HG02798 (cell line): ENCODE data around the gene MAD1L1.

Experiments used
- ATAC-seq: cut with Tn5 transposase; IDR thresholded peaks from one replicate; pipeline ENCODE4 v1.9.1; 2021; ENCODE audit warnings: mild to moderate bottlenecking; ENCODE audit not compliant: unreplicated experiment, poor library complexity

The MAD1L1 gene

DNA sequence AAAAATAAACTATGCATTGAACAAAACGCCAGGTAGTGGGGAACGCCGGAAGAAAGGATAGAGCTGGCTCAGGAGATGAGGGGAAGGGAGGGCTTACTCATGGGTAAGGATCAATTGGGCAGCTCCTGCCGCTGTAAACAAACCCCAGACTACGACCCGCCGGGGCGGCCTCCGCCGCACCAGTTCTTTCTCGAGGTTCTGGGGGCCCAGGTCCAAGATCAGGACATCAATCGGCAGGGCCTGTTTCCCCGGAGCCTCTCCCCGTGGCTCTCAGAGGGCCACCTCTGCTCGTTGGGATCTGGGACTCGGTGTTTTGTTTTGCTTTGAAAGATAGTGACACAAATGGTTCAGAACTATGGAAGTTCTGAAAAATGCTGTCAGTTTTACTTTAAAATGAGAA, 422.2 kb downstream of the MAD1L1 start:
- no peak for ATAC-seq

- no peak for ATAC-seq
These were observed 423.0 kb downstream of the MAD1L1 start for GRCh38 chr7:1809601-1810258.

- ATAC-seq: no peak
These were observed 423.7 kb downstream of the MAD1L1 start for GRCh38 chr7:1809070-1809469.

DNA sequence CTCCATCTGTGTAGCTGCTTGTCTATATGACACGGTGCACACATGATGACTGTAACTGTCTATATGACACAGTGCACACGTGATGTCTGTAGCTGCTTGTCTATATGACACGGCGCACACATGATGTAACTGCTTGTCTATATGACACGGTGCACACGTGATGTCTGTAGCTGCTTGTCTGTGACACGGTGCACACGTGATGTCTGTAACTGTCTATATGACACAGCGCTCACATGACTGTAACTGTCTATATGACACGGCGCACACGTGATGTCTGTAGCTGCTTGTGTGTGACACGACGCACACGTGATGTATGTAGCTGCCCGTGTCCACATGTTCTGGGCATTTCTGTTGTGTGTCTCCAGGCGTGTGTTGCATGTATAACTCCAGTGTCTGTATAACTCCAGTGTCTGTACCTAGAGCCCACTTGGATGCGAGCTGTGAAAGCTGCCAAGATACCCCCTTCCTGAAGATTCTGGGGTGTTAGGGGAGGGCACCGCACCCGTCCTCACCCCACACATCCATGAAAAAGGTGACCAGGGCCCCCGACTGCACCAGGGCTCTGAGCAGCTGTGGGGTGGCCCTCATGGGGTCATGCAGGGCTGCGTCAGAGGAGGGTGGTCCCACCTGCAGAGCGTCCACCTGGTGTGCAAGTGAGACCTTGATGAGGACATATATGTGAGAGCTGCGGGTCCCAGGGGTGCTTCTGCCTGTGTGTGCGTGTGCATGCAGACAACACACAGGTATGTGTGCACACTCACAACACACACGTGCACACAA, 424.7 kb downstream of the MAD1L1 start:
- no peak for ATAC-seq

DNA sequence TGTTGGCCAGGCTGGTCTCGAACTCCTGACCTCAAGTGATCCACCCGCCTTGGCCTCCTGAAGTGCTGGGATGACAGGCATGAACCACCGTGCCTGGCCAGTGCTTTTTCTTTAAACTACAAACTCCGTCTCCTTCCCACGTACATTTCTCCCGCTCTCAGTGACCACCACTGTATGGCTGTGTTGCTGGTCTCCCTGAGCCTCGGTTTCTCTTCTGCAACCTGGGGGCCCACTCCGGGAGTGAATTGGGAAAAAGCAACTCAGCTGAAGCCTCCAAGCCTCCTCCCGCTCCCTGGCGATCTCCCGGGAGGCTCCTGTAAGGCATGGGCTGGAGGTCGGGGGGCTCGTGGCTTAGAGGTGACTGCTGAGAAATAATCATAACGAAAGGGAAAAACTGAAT, 426.4 kb downstream of the MAD1L1 start:
- ATAC-seq: no peak

GRCh38 chr7:1804310-1804709, 428.4 kb downstream of the MAD1L1 start:
- no peak for ATAC-seq

- ATAC-seq: no peak
These were observed 429.8 kb downstream of the MAD1L1 start for GRCh38 chr7:1802899-1803298.

DNA sequence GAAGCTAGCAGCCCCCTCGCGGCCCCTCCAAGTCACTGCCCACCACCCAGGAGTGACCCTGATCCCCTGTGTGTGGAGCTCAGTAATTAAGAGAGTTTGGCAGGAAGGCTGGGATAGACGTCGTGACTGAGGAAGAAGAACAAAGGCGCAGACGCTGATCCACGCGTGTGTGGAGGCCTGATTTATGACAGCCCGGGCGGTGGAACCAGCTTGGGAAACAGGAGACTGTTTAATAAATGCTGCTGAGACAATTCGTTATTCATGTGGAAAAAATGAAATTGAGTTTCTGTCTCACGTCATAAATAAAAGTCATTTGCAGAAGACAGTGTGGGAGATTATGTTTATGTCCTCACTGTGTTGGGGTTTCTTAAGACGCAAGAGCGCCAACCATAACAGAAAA, 431.8 kb downstream of the MAD1L1 start:
- ATAC-seq: no peak

DNA sequence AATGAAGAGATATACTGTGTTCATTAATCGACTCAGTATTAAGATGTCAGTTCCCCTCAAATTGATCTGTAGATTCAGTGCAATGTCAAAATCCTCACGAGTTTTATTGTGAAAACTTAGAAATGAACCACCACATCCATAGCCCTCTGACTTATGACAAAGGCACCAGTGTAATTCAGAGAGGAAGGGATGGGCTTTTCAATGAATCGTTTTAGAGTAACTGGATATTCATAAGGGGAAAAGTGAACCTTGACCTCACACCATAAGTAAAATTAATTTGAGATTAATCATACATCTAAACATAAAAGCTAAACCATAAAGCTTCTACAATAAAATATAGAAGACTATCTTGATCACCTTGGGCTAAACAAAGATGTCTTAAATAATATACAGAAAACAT, 434.6 kb downstream of the MAD1L1 start:
- no peak for ATAC-seq

- ATAC-seq: no peak
These were observed 437.7 kb downstream of the MAD1L1 start for GRCh38 chr7:1794888-1795542.

GRCh38 chr7:1787681-1788235, 445.0 kb downstream of the MAD1L1 start:
- no peak for ATAC-seq

DNA sequence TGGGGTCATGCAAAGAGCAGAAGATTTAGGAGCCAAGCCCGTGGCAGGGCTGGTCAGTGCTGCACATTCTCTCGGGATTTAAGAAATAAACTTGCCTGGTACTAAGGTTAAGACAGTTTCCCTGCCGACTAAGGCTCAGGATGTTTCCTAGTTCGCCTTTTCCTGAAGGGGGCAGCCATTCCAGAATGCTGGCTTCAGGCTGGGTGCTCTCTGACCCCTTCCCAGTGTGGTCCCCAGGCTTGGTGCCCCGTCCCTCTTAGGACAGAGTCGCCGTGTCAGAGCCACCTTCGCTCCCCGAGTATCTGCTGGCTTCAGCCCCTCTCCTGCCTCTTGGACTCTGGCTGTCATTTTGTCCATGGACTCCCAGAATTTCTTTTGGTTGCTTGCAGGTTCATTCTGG, 445.5 kb downstream of the MAD1L1 start:
- ATAC-seq: no peak

GRCh38 chr7:1785839-1786238, 446.9 kb downstream of the MAD1L1 start:
- no peak for ATAC-seq

DNA sequence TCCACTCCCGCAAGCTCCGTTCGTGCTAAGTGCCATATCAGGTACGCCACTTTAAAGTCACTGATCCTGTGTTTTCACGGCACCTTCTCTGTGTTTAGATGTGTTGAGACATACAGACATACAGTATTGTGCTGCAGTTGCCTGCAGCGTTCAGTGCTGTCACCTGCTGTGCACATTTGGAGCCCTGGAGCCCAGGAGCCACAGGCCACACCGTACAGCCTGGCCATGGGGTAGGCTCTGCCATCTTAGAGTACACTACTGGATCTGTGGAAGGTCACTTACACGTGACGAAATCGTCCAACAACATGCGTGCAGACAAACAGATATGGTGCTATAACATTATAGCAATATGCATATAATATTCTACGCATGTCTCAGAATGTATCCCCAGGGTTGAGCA, 451.4 kb downstream of the MAD1L1 start:
- no peak for ATAC-seq

- ATAC-seq: no peak
These were observed 453.3 kb downstream of the MAD1L1 start for GRCh38 chr7:1779445-1779844.

DNA sequence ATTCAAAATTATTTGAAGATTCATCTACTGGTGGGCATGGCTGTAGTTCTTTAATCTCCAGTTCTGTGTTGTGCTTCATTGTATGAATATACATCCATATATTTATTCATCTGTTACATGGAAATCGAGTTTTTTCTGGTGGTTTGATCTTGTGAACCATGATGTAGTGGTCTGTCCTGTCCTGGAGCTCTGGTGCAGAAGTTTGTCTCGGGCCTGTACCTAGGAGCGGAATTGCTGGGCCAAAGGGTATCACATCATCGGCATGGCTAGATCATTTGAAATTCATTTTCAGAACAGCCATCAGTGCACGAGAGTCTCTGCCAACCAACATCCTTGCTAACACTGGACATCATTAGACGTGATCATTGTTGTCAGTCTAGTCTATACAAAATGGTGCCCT, 455.6 kb downstream of the MAD1L1 start:
- no peak for ATAC-seq

DNA sequence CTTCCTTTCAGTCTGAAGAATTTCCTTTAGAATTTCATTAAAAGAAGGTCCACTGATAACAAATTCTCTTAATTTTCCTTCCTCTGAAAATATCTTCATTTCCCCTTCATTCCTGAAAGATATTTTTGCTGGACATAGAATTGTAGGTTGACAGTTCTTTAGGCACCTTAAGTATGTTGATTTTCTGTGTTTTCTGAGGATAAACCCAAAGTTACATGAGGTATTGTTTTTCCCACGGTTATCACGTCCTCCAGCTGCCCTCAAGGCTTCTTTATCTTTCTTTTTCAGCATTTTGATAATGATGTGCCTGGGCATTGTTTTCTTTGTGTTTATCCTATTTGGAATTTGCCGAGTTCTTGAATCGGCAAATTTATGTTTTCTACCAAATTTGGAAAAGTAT, 457.4 kb downstream of the MAD1L1 start:
- ATAC-seq: no peak

- no peak for ATAC-seq
These were observed 462.4 kb downstream of the MAD1L1 start for GRCh38 chr7:1770331-1770730.

- no peak for ATAC-seq
These were observed 463.2 kb downstream of the MAD1L1 start for GRCh38 chr7:1769286-1770200.

DNA sequence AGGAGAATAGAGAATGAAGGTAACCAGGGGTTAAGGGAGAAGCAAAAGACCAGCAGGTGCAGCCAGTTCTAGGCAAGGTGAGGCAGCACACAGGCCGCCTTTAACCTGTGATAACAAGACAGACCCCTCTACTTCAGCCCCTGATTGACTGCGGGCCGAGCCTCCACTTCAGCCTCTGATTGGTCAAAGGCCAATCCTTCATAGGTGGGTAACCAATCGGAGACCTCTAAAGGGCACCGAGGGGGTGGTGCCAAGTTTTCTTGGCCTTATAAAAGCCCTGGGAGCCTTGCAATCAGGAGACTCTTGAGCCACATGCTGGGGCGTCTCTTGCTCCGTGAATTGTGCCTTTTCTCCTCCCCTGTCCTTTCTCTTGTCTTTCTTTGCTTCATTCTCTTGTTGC, 463.9 kb downstream of the MAD1L1 start:
- ATAC-seq: no peak
